HepG2 (cell line): ENCODE results near the gene CYP4F8. TPM values are rescaled to one million over a fixed set of nuclear protein-coding genes. Genes with fewer than 3 reads are reported as not detected.

ENCODE experiments used
- AKAP8 ChIP-seq: sonication (generic); formaldehyde crosslinking; IDR thresholded peaks from 2 replicates; pipeline ENCODE4 v1.5.1; 2020; ENCODE audit warnings: mild to moderate bottlenecking, missing genetic modification reagents
- CC2D1A ChIP-seq: sonication (generic); formaldehyde crosslinking; IDR thresholded peaks from 2 replicates; pipeline ENCODE4 v1.8.1; 2023; ENCODE audit warnings: mild to moderate bottlenecking, missing genetic modification reagents
- CREB1 ChIP-seq, 2 experiments: fragments of 450-650 bp in 1 of 2; IDR thresholded peaks; 2 replicates each; pipeline ENCODE4 v1.6.1; 2016 to 2017; ENCODE audit warnings: control low read depth in 1 of 2, mild to moderate bottlenecking in 1 of 2, missing compliant biosample characterization in 1 of 2, missing genetic modification characterization in 1 of 2
- GATAD2A ChIP-seq: IDR thresholded peaks from 2 replicates; pipeline ENCODE4 v1.6.1; 2016
- IRF9 ChIP-seq: sonication (generic); formaldehyde crosslinking; IDR thresholded peaks from 2 replicates; pipeline ENCODE4 v1.8.0; 2022; ENCODE audit warnings: missing genetic modification reagents, mild to moderate bottlenecking, borderline replicate concordance
- KDM3A ChIP-seq: IDR thresholded peaks from 2 replicates; pipeline ENCODE4 v1.6.1; 2018; ENCODE audit warnings: low read depth, missing compliant biosample characterization
- KLF9 ChIP-seq: IDR thresholded peaks from 2 replicates; pipeline ENCODE4 v1.6.1; 2016; ENCODE audit warnings: low read depth
- MAFG ChIP-seq: sonication (generic); formaldehyde crosslinking; IDR thresholded peaks from 2 replicates; pipeline ENCODE4 v1.5.1; 2020; ENCODE audit warnings: mild to moderate bottlenecking, missing genetic modification reagents
- NFE2L1 ChIP-seq: sonication (generic); formaldehyde crosslinking; IDR thresholded peaks from 2 replicates; pipeline ENCODE4 v1.4.0; 2020; ENCODE audit warnings: missing genetic modification reagents, mild to moderate bottlenecking, borderline replicate concordance
- NPAS2 ChIP-seq: sonication (generic); formaldehyde crosslinking; IDR thresholded peaks from 2 replicates; pipeline ENCODE4 v1.8.0; 2022; ENCODE audit warnings: mild to moderate bottlenecking, missing genetic modification reagents, borderline replicate concordance
- PLRG1 ChIP-seq: fragments of 450-650 bp; conservative IDR thresholded peaks from 2 replicates; pipeline ENCODE4 v1.6.1; 2016
- SALL1 ChIP-seq: sonication (generic); formaldehyde crosslinking; IDR thresholded peaks from 2 replicates; pipeline ENCODE4 v1.8.0; 2022; ENCODE audit warnings: mild to moderate bottlenecking, missing genetic modification reagents
- SIN3B ChIP-seq: fragments of 150-350 bp; IDR thresholded peaks from 2 replicates; pipeline ENCODE4 v1.6.1; 2014; ENCODE audit warnings: low read length
- THYN1 ChIP-seq: sonication (generic); formaldehyde crosslinking; IDR thresholded peaks from 2 replicates; pipeline ENCODE4 v1.8.1; 2023; ENCODE audit warnings: low read depth, mild to moderate bottlenecking, moderate library complexity, missing genetic modification reagents, borderline replicate concordance
- ZEB1 ChIP-seq: IDR thresholded peaks from 2 replicates; pipeline ENCODE4 v1.6.1; 2012; ENCODE audit warnings: mild to moderate bottlenecking, low read depth, inconsistent platforms; ENCODE audit not compliant: insufficient replicate concordance
- ZFP1 ChIP-seq: IDR thresholded peaks from 2 replicates; pipeline ENCODE4 v1.6.1; 2016
- ZNF160 ChIP-seq: sonication (generic); formaldehyde crosslinking; IDR thresholded peaks from 2 replicates; pipeline ENCODE4 v1.8.0; 2022; ENCODE audit warnings: mild to moderate bottlenecking, inconsistent platforms, missing genetic modification reagents
- ZNF24 ChIP-seq: fragments of 450-650 bp; IDR thresholded peaks from 2 replicates; pipeline ENCODE4 v1.6.1; 2017; ENCODE audit warnings: antibody characterized with exemption, mild to moderate bottlenecking
- ZNF510 ChIP-seq: sonication (generic); formaldehyde crosslinking; IDR thresholded peaks from 2 replicates; pipeline ENCODE4 v1.4.0; 2020; ENCODE audit warnings: low read depth, mild to moderate bottlenecking, missing genetic modification reagents
- ZNF784 ChIP-seq: sonication (generic); formaldehyde crosslinking; IDR thresholded peaks from 2 replicates; pipeline ENCODE4 v1.5.1; 2020; ENCODE audit warnings: missing genetic modification reagents, mild to moderate bottlenecking, borderline replicate concordance
- ZNF839 ChIP-seq: sonication (generic); formaldehyde crosslinking; IDR thresholded peaks from 2 replicates; pipeline ENCODE4 v1.4.0; 2020; ENCODE audit warnings: missing genetic modification reagents, mild to moderate bottlenecking, borderline replicate concordance
- ZSCAN30 ChIP-seq: sonication (generic); formaldehyde crosslinking; IDR thresholded peaks from 2 replicates; pipeline ENCODE4 v1.5.0; 2020; ENCODE audit warnings: mild to moderate bottlenecking, missing genetic modification reagents
- polyA plus RNA-seq, 8 experiments: library from polyadenylated mRNA; depleted of rRNA in 3 of 8; stranded (reverse) in 7 of 8; unstranded in 1 of 8; fragments of >200 nt; fragmentation: Illumina TruSeq in 4 of 8; extraction: Trizol in 4 of 8; gene quantifications; 2 replicates each; pipeline versions ENCODE4 v1.2.1 to v1.2.3, GENCODE V29; 2011 to 2016; ENCODE audit warnings: low read depth in 4 of 8, missing spikeins in 1 of 8, mixed read lengths in 1 of 8; ENCODE audit not compliant: insufficient read depth in 1 of 8
- total RNA-seq, 5 experiments: library from RNA; depleted of rRNA; stranded (reverse); fragments of >200 nt; fragmentation: Illumina TruSeq; extraction: Trizol; gene quantifications; 2 replicates each; pipeline ENCODE4 v1.2.3, GENCODE V29; 2016; ENCODE audit warnings: low read depth in 1 of 5
- TF ChIP-seq, protein P1 (sequence below): sonication (generic); formaldehyde crosslinking; IDR thresholded peaks from 2 replicates; pipeline ENCODE4 v1.8.0; 2022; ENCODE audit warnings: missing genetic modification reagents, low read depth, mild to moderate bottlenecking, borderline replicate concordance
- TF ChIP-seq, protein P2 (sequence below): sonication (generic); formaldehyde crosslinking; IDR thresholded peaks from 2 replicates; pipeline ENCODE4 v1.8.0; 2022; ENCODE audit warnings: mild to moderate bottlenecking, missing genetic modification reagents
- TF ChIP-seq, protein P3 (sequence below): sonication (generic); formaldehyde crosslinking; conservative IDR thresholded peaks from 2 replicates; pipeline ENCODE4 v1.4.0; 2020; ENCODE audit warnings: missing genetic modification reagents

Gene CYP4F8
- total and polyA plus RNA-seq, 2 of the 13 experiments (the other 11 are each of a cell fraction or from before 2014, with no cell fraction given), result not detected

DNA sequence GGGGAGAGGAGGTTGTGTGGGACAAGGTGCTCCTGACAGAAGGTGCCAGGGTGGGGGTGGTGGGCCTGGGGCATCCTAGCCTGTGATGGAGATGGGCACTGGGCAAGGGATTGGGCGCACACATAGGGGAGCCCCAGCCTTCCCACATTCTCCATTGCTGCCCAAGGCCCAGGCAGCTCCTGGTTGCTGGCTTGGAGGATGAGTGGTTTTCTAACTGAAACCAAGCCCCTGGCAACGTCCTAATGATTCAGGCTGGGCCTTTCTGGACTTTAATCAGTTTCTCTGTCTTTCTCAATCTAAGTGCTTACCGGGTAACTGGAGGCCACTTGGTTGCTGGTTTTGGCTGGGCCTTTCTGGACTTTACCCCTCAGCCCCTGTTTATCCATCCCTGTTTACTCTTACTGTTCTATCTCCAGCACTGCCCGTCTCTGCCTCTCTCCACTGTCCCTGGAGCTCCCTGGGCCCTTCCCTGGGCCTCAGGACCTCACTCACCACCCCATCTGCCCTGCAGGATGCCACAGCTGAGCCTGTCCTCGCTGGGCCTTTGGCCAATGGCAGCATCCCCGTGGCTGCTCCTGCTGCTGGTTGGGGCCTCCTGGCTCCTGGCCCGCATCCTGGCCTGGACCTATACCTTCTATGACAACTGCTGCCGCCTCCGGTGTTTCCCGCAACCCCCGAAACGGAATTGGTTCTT is 26.0 kb downstream of the CYP4F8 start (continued):
- no peak for TF ChIP-seq CC2D1A (CRISPR knock-in tag)
- no peak for TF ChIP-seq CREB1 (IDR thresholded peaks at IDR 0.05)
- no peak for TF ChIP-seq CREB1 (CRISPR knock-in tag; IDR thresholded peaks at IDR 0.05)
- TF ChIP-seq ZFP1, result no peak
- TF ChIP-seq, protein P1, sequence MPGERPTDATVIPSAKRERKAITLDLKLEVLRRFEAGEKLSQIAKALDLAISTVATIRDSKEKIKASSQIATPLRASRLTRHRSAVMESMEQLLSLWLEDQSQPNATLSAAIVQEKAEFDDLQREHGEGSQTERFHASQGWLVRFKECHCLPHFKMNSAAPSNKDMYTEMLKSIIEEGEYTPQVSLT, result no peak
- no peak for TF ChIP-seq PLRG1
- no peak; the same call in 1 of the 2 replicates for TF ChIP-seq KDM3A (CRISPR knock-in tag)
- no peak for TF ChIP-seq NFE2L1 (CRISPR knock-in tag)
- no peak for TF ChIP-seq ZSCAN30 (CRISPR knock-in tag)
- no peak for TF ChIP-seq ZNF510 (CRISPR knock-in tag)
- TF ChIP-seq, protein P2, sequence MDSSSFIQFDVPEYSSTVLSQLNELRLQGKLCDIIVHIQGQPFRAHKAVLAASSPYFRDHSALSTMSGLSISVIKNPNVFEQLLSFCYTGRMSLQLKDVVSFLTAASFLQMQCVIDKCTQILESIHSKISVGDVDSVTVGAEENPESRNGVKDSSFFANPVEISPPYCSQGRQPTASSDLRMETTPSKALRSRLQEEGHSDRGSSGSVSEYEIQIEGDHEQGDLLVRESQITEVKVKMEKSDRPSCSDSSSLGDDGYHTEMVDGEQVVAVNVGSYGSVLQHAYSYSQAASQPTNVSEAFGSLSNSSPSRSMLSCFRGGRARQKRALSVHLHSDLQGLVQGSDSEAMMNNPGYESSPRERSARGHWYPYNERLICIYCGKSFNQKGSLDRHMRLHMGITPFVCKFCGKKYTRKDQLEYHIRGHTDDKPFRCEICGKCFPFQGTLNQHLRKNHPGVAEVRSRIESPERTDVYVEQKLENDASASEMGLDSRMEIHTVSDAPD (CRISPR knock-in tag), result no peak
- peak; percentile 79 for TF ChIP-seq GATAD2A (CRISPR knock-in tag)
- no peak for TF ChIP-seq ZNF839 (CRISPR knock-in tag)
- TF ChIP-seq IRF9 (CRISPR knock-in tag), result no peak
- TF ChIP-seq ZEB1, result no peak
- no peak for TF ChIP-seq ZNF24
- no peak for TF ChIP-seq SIN3B
- TF ChIP-seq THYN1 (CRISPR knock-in tag), result no peak
- no peak for TF ChIP-seq NPAS2 (CRISPR knock-in tag)
- TF ChIP-seq ZNF160 (CRISPR knock-in tag), result no peak
- TF ChIP-seq SALL1 (CRISPR knock-in tag), result peak; percentile 62
- no peak for TF ChIP-seq ZNF784 (CRISPR knock-in tag)
- TF ChIP-seq, protein P3, sequence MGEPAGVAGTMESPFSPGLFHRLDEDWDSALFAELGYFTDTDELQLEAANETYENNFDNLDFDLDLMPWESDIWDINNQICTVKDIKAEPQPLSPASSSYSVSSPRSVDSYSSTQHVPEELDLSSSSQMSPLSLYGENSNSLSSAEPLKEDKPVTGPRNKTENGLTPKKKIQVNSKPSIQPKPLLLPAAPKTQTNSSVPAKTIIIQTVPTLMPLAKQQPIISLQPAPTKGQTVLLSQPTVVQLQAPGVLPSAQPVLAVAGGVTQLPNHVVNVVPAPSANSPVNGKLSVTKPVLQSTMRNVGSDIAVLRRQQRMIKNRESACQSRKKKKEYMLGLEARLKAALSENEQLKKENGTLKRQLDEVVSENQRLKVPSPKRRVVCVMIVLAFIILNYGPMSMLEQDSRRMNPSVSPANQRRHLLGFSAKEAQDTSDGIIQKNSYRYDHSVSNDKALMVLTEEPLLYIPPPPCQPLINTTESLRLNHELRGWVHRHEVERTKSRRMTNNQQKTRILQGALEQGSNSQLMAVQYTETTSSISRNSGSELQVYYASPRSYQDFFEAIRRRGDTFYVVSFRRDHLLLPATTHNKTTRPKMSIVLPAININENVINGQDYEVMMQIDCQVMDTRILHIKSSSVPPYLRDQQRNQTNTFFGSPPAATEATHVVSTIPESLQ (CRISPR knock-in tag), result no peak
- TF ChIP-seq AKAP8 (CRISPR knock-in tag), result no peak
- TF ChIP-seq MAFG (CRISPR knock-in tag), result no peak
- no peak for TF ChIP-seq KLF9
